Hepatocyte (in vitro differentiated cells): ENCODE results near the gene CACNG4. TPM values are rescaled to one million over a fixed set of nuclear protein-coding genes. Genes with fewer than 3 reads are reported as not detected.

Source experiments
- DNase-seq: peaks from one replicate; pipeline ENCODE4 v3.0.0-alpha.2; 2016; ENCODE audit warnings: low spot score
- H2AFZ ChIP-seq: fragments of 200-600 bp; sonication (generic); 2 replicates; pipeline ENCODE4 v1.6.0; 2016; ENCODE audit warnings: antibody characterized with exemption, mild to moderate bottlenecking
- H3K27ac ChIP-seq: fragments of 200-600 bp; sonication (generic); 2 replicates; pipeline ENCODE4 v1.5.1; 2016; ENCODE audit warnings: mild to moderate bottlenecking
- H3K27me3 ChIP-seq: fragments of 200-600 bp; sonication (generic); 2 replicates; pipeline ENCODE4 v1.6.1; 2016
- H3K36me3 ChIP-seq: fragments of 200-600 bp; sonication (generic); replicated peaks from 2 replicates; pipeline ENCODE4 v1.5.1; 2016; ENCODE audit warnings: low read depth; ENCODE audit not compliant: insufficient read depth
- H3K4me1 ChIP-seq: fragments of 200-600 bp; sonication (generic); 2 replicates; pipeline ENCODE4 v1.5.1; 2016; ENCODE audit warnings: mild to moderate bottlenecking, moderate library complexity; ENCODE audit not compliant: insufficient read depth
- H3K4me2 ChIP-seq: fragments of 200-600 bp; sonication (generic); 2 replicates; pipeline ENCODE4 v1.6.0; 2016
- H3K4me3 ChIP-seq: fragments of 200-600 bp; sonication (generic); 2 replicates; pipeline ENCODE4 v1.5.1; 2016; ENCODE audit warnings: mild to moderate bottlenecking
- H3K79me2 ChIP-seq: fragments of 200-600 bp; sonication (generic); 2 replicates; pipeline ENCODE4 v1.6.0; 2017; ENCODE audit warnings: mild to moderate bottlenecking
- H3K9me2 ChIP-seq: fragments of 200-600 bp; sonication (generic); replicated peaks from 2 replicates; pipeline ENCODE4 v1.6.0; 2017; ENCODE audit warnings: mild to moderate bottlenecking; ENCODE audit not compliant: insufficient read depth
- H3K9me3 ChIP-seq: fragments of 200-600 bp; sonication (generic); 2 replicates; pipeline ENCODE4 v1.5.1; 2016; ENCODE audit warnings: low read depth, mild to moderate bottlenecking
- H4K20me1 ChIP-seq: fragments of 200-600 bp; sonication (generic); 2 replicates; pipeline ENCODE4 v1.6.0; 2016; ENCODE audit warnings: mild to moderate bottlenecking; ENCODE audit not compliant: insufficient read depth, poor library complexity, severe bottlenecking
- EZH2 ChIP-seq: fragments of 200-600 bp; sonication (generic); IDR thresholded peaks from 2 replicates; pipeline ENCODE4 v1.6.1; 2016; ENCODE audit warnings: antibody characterized with exemption, mild to moderate bottlenecking, borderline replicate concordance
- EZH2phosphoT487 ChIP-seq: fragments of 200-600 bp; sonication (generic); IDR thresholded peaks from one replicate; pipeline ENCODE4 v1.6.1; 2018; ENCODE audit warnings: antibody characterized with exemption, mild to moderate bottlenecking, low read depth, moderate library complexity; ENCODE audit not compliant: unreplicated experiment, severe bottlenecking
- WGBS: methylation state at CpG from one replicate; pipeline ENCODE4 v1.1.6; 2016; ENCODE audit warnings: low lambda C conversion rate; ENCODE audit errors: missing lambda C conversion rate; 5-methylcytosine and 5-hydroxymethylcytosine counted together
- polyA plus RNA-seq: library from polyadenylated mRNA; unstranded; fragments of >200 nt; fragmentation: Nextera tagmentation; extraction: Ambion mirVana; gene quantifications from 2 replicates; pipeline ENCODE4 v1.2.1, GENCODE V29; 2016
- total RNA-seq: library from RNA; depleted of rRNA; stranded (reverse); fragments of >200 nt; gene quantifications from 2 replicates; pipeline ENCODE4 v1.2.3, GENCODE V29; 2014
- TF ChIP-seq, protein P1 (sequence below): fragments of 200-600 bp; sonication (generic); IDR thresholded peaks from 2 replicates; pipeline ENCODE4 v1.5.1; 2016; ENCODE audit warnings: antibody characterized with exemption, mild to moderate bottlenecking; ENCODE audit not compliant: poor library complexity

Gene CACNG4
- total and polyA plus RNA-seq, 2 experiments from 2014 or later, result 3.5 to 3.9 TPM

DNA sequence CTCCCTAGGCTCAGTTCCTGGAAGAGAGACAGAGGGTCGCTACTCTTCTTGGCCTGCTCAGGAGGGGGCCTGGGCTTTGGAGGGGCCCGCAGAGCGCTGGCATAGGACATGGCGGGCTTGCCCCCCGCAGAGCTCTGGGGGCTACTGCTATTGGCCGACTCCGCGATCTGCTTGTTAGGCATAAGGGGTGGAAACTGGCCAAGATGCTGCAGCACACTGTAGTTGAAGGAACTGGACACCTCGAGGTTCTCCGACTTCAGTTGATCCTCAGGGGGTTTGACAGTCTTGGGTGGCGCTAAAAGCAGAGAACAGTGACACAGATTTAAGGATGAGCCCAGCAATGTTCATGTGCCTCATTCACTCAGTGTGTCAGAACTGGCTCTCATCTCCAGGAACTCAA lies 113.8 kb downstream of the CACNG4 start:
- Histone ChIP-seq H3K36me3 (no peaks in the 10 kb centered on the region), H3K4me3 (no peak overlapping the region), H3K27ac (no peak overlapping the region), H3K27me3 (no peaks in the 10 kb centered on the region), H2AFZ (no peak overlapping the region), H3K9me2 (no peaks in the 10 kb centered on the region), H3K4me2 (no peak overlapping the region), H3K4me1 (peaks cover 6% of the 10 kb centered on the region), H3K79me2 (peaks cover 6% of the 10 kb centered on the region), H3K9me3 (no peaks in the 10 kb centered on the region), H4K20me1 (peaks cover 2% of the 10 kb centered on the region)
- DNase-seq, result no peak
- TF ChIP-seq, protein P1, sequence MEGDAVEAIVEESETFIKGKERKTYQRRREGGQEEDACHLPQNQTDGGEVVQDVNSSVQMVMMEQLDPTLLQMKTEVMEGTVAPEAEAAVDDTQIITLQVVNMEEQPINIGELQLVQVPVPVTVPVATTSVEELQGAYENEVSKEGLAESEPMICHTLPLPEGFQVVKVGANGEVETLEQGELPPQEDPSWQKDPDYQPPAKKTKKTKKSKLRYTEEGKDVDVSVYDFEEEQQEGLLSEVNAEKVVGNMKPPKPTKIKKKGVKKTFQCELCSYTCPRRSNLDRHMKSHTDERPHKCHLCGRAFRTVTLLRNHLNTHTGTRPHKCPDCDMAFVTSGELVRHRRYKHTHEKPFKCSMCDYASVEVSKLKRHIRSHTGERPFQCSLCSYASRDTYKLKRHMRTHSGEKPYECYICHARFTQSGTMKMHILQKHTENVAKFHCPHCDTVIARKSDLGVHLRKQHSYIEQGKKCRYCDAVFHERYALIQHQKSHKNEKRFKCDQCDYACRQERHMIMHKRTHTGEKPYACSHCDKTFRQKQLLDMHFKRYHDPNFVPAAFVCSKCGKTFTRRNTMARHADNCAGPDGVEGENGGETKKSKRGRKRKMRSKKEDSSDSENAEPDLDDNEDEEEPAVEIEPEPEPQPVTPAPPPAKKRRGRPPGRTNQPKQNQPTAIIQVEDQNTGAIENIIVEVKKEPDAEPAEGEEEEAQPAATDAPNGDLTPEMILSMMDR, result no peak
- TF ChIP-seq EZH2phosphoT487, result no peak
- no peak for TF ChIP-seq EZH2
- 95% methylated on average over 11 of the region's 11 CpGs for WGBS

DNA sequence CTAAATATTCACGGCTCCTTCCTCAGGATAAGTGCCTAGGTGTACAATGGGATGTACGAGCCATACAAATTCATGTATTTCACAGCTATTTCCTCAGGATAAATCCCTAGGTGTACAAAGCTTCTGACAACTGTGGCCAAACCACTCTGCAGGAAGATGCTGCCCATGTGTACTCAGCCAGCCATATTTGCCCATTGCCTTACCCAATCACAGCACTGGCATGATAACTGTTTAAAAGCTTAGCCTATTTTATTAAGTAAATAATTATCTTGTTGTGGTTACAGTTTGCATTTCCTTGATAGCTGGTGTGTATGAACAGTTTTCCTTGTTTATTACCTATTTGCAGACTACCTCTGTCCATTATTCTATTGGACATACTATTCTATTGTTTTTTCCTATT lies 115.0 kb downstream of the CACNG4 start:
- Histone ChIP-seq H3K9me2 (no peaks in the 10 kb centered on the region), H3K79me2 (peaks cover 12% of the 10 kb centered on the region), H4K20me1 (peaks cover 2% of the 10 kb centered on the region), H3K9me3 (no peaks in the 10 kb centered on the region), H2AFZ (no peak overlapping the region), H3K27me3 (no peaks in the 10 kb centered on the region), H3K4me3 (no peak overlapping the region), H3K36me3 (no peaks in the 10 kb centered on the region), H3K4me1 (peaks cover 4% of the 10 kb centered on the region), H3K4me2 (no peak overlapping the region), H3K27ac (no peak overlapping the region)
- TF ChIP-seq EZH2phosphoT487, result no peak
- DNase-seq, result no peak
- WGBS, result 97% methylated on average over 2 of the region's 2 CpGs

DNA sequence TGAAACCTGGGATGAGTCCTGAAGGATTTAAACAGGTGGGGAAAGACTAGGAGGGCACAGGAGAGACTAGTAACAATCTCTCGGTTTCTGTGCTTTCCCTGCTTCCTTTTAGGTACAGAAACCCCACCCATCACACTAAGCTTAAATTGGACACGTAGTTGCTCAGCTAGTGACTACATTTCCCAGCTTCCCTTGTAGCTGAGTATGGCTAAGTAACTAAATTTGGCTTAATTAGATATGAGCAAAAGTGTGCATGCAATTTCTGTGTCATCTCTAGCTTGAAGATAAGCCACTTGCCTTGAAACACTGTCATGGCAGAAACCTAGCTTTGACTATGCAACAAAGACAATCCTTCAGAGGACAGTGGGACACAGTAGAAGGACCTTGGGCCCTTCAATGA lies 116.3 kb downstream of the CACNG4 start:
- H3K4me1 ChIP-seq, result peaks cover 3% of the 10 kb centered on the region
- no peaks in the 10 kb centered on the region for H3K27me3 ChIP-seq
- no peaks in the 10 kb centered on the region for H3K9me2 ChIP-seq
- WGBS, result 94% methylated on average over 2 of the region's 2 CpGs
- no peak overlapping the region for H3K27ac ChIP-seq
- no peaks in the 10 kb centered on the region for H3K9me3 ChIP-seq
- no peak overlapping the region for H3K4me2 ChIP-seq
- H4K20me1 ChIP-seq, result peaks cover 2% of the 10 kb centered on the region
- no peak overlapping the region for H3K4me3 ChIP-seq
- no peak for DNase-seq
- TF ChIP-seq EZH2phosphoT487, result no peak
- TF ChIP-seq, protein P1, result no peak
- TF ChIP-seq EZH2, result no peak
- no peak overlapping the region for H2AFZ ChIP-seq
- H3K79me2 ChIP-seq, result peaks cover 12% of the 10 kb centered on the region
- no peaks in the 10 kb centered on the region for H3K36me3 ChIP-seq

DNA sequence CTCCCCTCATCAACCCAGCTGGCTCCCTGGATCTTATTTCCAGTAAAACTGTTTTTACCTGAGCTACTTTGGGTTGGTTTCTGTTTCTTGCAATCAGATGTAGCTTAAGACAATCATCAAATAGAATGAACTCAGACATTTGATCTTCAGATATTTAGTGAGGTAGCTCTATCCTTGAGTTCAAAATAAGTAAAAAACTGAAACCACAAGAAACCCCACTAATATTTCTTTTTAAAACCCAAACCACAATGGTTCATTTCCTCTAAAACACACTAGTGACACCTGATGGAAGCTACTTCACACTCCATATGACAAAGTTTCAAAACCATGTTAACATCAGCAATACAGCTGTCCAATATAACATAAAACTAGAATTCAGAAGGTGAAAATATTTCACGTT lies 117.6 kb downstream of the CACNG4 start:
- no peak overlapping the region for H3K4me3 ChIP-seq
- H3K9me3 ChIP-seq, result no peaks in the 10 kb centered on the region
- H2AFZ ChIP-seq, result no peak overlapping the region
- TF ChIP-seq EZH2, result no peak
- TF ChIP-seq EZH2phosphoT487, result no peak
- TF ChIP-seq, protein P1, result no peak
- peaks cover 2% of the 10 kb centered on the region for H4K20me1 ChIP-seq
- H3K27ac ChIP-seq, result no peak overlapping the region
- no peaks in the 10 kb centered on the region for H3K27me3 ChIP-seq
- DNase-seq, result no peak
- no peaks in the 10 kb centered on the region for H3K9me2 ChIP-seq
- WGBS, result 85% methylated on average over 1 of the region's 1 CpG
- H3K4me2 ChIP-seq, result no peak overlapping the region
- peaks cover 17% of the 10 kb centered on the region for H3K79me2 ChIP-seq
- no peaks in the 10 kb centered on the region for H3K4me1 ChIP-seq
- no peaks in the 10 kb centered on the region for H3K36me3 ChIP-seq

Other genes with a start within 250 kb of the CACNG4 start
- gene CACNG5, start 129.6 kb upstream of the CACNG4 start, total RNA-seq, result not detected in 2 replicates
- not detected in 2 replicates for gene CACNG5, start 129.6 kb upstream of the CACNG4 start, polyA plus RNA-seq
- not detected in 2 replicates for gene CACNG1, start 79.8 kb downstream of the CACNG4 start, total RNA-seq
- gene CACNG1, start 79.8 kb downstream of the CACNG4 start, polyA plus RNA-seq, result not detected in 2 replicates